DOHH2 (cell line): ENCODE data around the gene BTBD17.

Experiments
- H3F3A ChIP-seq: fragments of 200-600 bp; sonication (generic), shearing (Covaris generic); 2 replicates; pipeline ENCODE4 v1.6.0; 2016; ENCODE audit warnings: antibody characterized with exemption, mild to moderate bottlenecking; ENCODE audit not compliant: control insufficient read depth, insufficient read depth
- H3K27ac ChIP-seq: fragments of 200-600 bp; sonication (generic); 2 replicates; pipeline ENCODE4 v1.5.1; 2014; ENCODE audit warnings: low read depth, mild to moderate bottlenecking, low read length, moderate library complexity
- H3K27me3 ChIP-seq: fragments of 200-600 bp; sonication (generic); 2 replicates; pipeline ENCODE4 v1.6.1; 2014; ENCODE audit warnings: mild to moderate bottlenecking, low read length, mixed read lengths; ENCODE audit not compliant: control insufficient read depth
- H3K36me3 ChIP-seq: fragments of 200-600 bp; sonication (generic); 2 replicates; pipeline ENCODE4 v1.6.1; 2014; ENCODE audit warnings: mild to moderate bottlenecking, low read length, moderate library complexity, mixed read lengths; ENCODE audit not compliant: control insufficient read depth
- H3K4me1 ChIP-seq: fragments of 200-600 bp; sonication (generic); 2 replicates; pipeline ENCODE4 v1.6.1; 2014; ENCODE audit warnings: mild to moderate bottlenecking, low read length, mixed read lengths; ENCODE audit not compliant: control insufficient read depth
- H3K4me2 ChIP-seq: fragments of 200-600 bp; sonication (generic); 2 replicates; pipeline ENCODE4 v1.6.0; 2014; ENCODE audit warnings: mild to moderate bottlenecking, low read length, moderate library complexity
- H3K4me3 ChIP-seq: fragments of 200-600 bp; sonication (generic); 2 replicates; pipeline ENCODE4 v1.5.1; 2014; ENCODE audit warnings: mild to moderate bottlenecking, low read length, mixed read lengths
- H3K79me2 ChIP-seq: fragments of 200-600 bp; sonication (generic); 2 replicates; pipeline ENCODE4 v1.6.1; 2014; ENCODE audit warnings: mild to moderate bottlenecking, low read length, mixed read lengths; ENCODE audit not compliant: control insufficient read depth
- H3K9me2 ChIP-seq: fragments of 200-600 bp; sonication (generic); replicated peaks from 2 replicates; pipeline ENCODE4 v1.6.1; 2014; ENCODE audit warnings: mild to moderate bottlenecking, low read length, mixed read lengths; ENCODE audit not compliant: control insufficient read depth
- H3K9me3 ChIP-seq: fragments of 200-600 bp; sonication (generic); 2 replicates; pipeline ENCODE4 v1.6.1; 2014; ENCODE audit warnings: antibody characterized with exemption, low read length, mixed read lengths; ENCODE audit not compliant: control insufficient read depth, insufficient read depth
- H4K20me1 ChIP-seq: fragments of 200-600 bp; sonication (generic); 2 replicates; pipeline ENCODE4 v1.6.0; 2014; ENCODE audit warnings: low read depth, mild to moderate bottlenecking, antibody characterized with exemption, low read length, moderate library complexity; ENCODE audit not compliant: control insufficient read depth, insufficient read depth
- EZH2phosphoT487 ChIP-seq: fragments of 200-600 bp; sonication (generic); IDR thresholded peaks from 2 replicates; pipeline ENCODE4 v1.6.1; 2017; ENCODE audit warnings: borderline replicate concordance, mild to moderate bottlenecking, antibody characterized with exemption, low read length, moderate library complexity, mixed read lengths
- TF ChIP-seq, protein P1 (sequence below): fragments of 200-600 bp; sonication (generic); IDR thresholded peaks from one replicate; pipeline ENCODE4 v1.5.1; 2014; ENCODE audit warnings: antibody characterized with exemption, mild to moderate bottlenecking, low read depth, low read length; ENCODE audit not compliant: poor library complexity, severe bottlenecking

BTBD17 gene

DNA sequence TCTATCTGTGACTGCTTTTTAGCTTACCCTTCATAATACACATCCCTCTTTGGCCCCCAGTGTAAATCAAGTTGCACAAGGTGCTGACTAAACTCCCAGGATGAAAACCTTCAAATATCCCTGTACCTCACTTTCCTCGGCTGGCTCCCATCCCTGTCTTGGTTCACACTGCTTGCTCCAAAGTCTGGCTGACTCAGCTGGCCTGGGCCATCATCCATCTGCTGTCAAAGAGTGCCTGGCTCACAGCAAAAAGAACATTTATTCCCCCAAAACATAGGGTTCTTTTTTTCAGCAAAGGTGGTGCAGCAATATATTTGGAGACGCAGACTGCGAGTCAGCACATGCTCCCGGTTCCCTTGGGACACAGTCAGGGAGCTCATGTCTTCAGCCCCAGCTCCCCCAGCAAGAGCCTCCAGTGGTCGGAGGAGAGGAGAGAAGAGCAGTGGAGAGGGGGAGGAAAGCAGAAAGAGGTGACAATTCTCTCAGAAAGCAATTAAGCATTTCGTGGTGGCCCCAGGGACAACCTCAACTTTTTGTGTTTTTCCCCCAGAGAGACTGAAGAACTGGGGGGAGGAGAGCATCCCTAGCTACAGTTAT lies 31.8 kb upstream of the BTBD17 start:
- Histone ChIP-seq H3K4me3 (no peak overlapping the region), H3K79me2 (no peaks in the 10 kb centered on the region), H3K4me1 (no peaks in the 10 kb centered on the region), H3K4me2 (no peak overlapping the region), H4K20me1 (no peaks in the 10 kb centered on the region), H3K9me3 (no peaks in the 10 kb centered on the region), H3K27me3 (no peaks in the 10 kb centered on the region), H3K9me2 (no peaks in the 10 kb centered on the region), H3F3A (no peaks in the 10 kb centered on the region), H3K27ac (no peak overlapping the region), H3K36me3 (no peaks in the 10 kb centered on the region)
- TF ChIP-seq, protein P1, sequence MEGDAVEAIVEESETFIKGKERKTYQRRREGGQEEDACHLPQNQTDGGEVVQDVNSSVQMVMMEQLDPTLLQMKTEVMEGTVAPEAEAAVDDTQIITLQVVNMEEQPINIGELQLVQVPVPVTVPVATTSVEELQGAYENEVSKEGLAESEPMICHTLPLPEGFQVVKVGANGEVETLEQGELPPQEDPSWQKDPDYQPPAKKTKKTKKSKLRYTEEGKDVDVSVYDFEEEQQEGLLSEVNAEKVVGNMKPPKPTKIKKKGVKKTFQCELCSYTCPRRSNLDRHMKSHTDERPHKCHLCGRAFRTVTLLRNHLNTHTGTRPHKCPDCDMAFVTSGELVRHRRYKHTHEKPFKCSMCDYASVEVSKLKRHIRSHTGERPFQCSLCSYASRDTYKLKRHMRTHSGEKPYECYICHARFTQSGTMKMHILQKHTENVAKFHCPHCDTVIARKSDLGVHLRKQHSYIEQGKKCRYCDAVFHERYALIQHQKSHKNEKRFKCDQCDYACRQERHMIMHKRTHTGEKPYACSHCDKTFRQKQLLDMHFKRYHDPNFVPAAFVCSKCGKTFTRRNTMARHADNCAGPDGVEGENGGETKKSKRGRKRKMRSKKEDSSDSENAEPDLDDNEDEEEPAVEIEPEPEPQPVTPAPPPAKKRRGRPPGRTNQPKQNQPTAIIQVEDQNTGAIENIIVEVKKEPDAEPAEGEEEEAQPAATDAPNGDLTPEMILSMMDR, result no peak
- no peak for TF ChIP-seq EZH2phosphoT487

DNA sequence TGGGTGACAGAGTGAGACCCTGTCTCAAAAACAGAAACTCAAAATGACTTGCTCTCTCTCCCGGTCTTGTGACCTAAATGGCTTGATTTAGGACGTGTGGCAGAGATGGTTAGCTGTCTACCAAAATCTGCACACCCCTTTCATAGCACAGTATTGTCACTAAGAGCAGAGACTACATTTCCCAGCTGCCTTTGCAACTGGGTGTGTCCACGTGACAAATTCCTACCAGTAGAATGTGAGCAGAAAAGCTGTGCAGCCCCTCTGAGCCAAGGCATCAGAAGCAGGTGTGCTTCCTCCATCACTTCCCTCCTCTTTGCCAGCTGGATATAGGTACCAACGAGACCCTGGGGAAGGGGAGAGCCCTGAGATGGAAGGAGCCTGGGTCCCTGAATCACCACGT lies 31.2 kb upstream of the BTBD17 start:
- no peak overlapping the region for H3K4me2 ChIP-seq
- H3K79me2 ChIP-seq, result no peaks in the 10 kb centered on the region
- H3K4me1 ChIP-seq, result no peaks in the 10 kb centered on the region
- no peaks in the 10 kb centered on the region for H3K9me2 ChIP-seq
- H3K4me3 ChIP-seq, result no peak overlapping the region
- TF ChIP-seq, protein P1, result no peak
- TF ChIP-seq EZH2phosphoT487, result no peak
- H3K36me3 ChIP-seq, result no peaks in the 10 kb centered on the region
- no peaks in the 10 kb centered on the region for H3K9me3 ChIP-seq
- no peak overlapping the region for H3K27ac ChIP-seq
- H4K20me1 ChIP-seq, result no peaks in the 10 kb centered on the region
- H3F3A ChIP-seq, result no peaks in the 10 kb centered on the region
- no peaks in the 10 kb centered on the region for H3K27me3 ChIP-seq

GRCh38 chr17:74391771-74392170 lies 30.1 kb upstream of the BTBD17 start:
- Histone ChIP-seq H4K20me1 (no peaks in the 10 kb centered on the region), H3K27me3 (no peaks in the 10 kb centered on the region), H3K4me2 (no peak overlapping the region)

More at GRCh38 chr17:74391771-74392170, 30.1 kb upstream of the BTBD17 start:
- Histone ChIP-seq H3K36me3 (no peaks in the 10 kb centered on the region), H3F3A (no peaks in the 10 kb centered on the region), H3K9me2 (no peaks in the 10 kb centered on the region), H3K79me2 (no peaks in the 10 kb centered on the region), H3K9me3 (no peaks in the 10 kb centered on the region), H3K4me3 (no peak overlapping the region), H3K27ac (no peak overlapping the region), H3K4me1 (no peaks in the 10 kb centered on the region)
- no peak for TF ChIP-seq EZH2phosphoT487
- TF ChIP-seq, protein P1, result no peak
